Aorta (tissue), 5 donors: Measurements from ENCODE around the gene C1orf56. TPM values are rescaled to one million over a fixed set of nuclear protein-coding genes. Genes with fewer than 3 reads are reported as not detected.

Experiments
- ATAC-seq: fragments of 200-7000 bp; cut with Tn5 transposase; one replicate; pipeline ENCODE4 v1.9.1; 2022; ENCODE audit warnings: moderate library complexity; ENCODE audit not compliant: low FRiP score
- DNase-seq, 2 donors: peaks; one replicate each; pipeline ENCODE4 v3.0.0-alpha.2; 2020
- H3K27ac ChIP-seq, 2 donors: one replicate each; pipeline ENCODE4 v1.5.1; 2013; ENCODE audit warnings: low read length in 2 of 2, mild to moderate bottlenecking in 2 of 2, moderate library complexity in 2 of 2, control low read depth in 1 of 2, inconsistent platforms in 1 of 2, low read depth in 1 of 2
- H3K27me3 ChIP-seq, 2 donors: one replicate each; pipeline ENCODE4 v1.6.1; 2013; ENCODE audit warnings: control low read depth in 1 of 2, low read length in 1 of 2, mild to moderate bottlenecking in 1 of 2, moderate library complexity in 1 of 2; ENCODE audit not compliant: insufficient read depth in 2 of 2, control insufficient read depth in 1 of 2
- H3K36me3 ChIP-seq, 2 donors: one replicate each; pipeline ENCODE4 v1.6.1; 2013; ENCODE audit warnings: control low read depth in 1 of 2, low read length in 1 of 2, mild to moderate bottlenecking in 1 of 2; ENCODE audit not compliant: insufficient read depth in 2 of 2, control insufficient read depth in 1 of 2
- H3K4me1 ChIP-seq, 2 donors: one replicate each; pipeline ENCODE4 v1.6.1; 2013; ENCODE audit warnings: low read length in 2 of 2, control low read depth in 1 of 2, mild to moderate bottlenecking in 1 of 2, moderate library complexity in 1 of 2; ENCODE audit not compliant: insufficient read depth in 2 of 2, control insufficient read depth in 1 of 2
- H3K4me3 ChIP-seq, 2 donors: one replicate each; pipeline ENCODE4 v1.5.1; 2013; ENCODE audit warnings: low read length in 2 of 2, control low read depth in 1 of 2, mild to moderate bottlenecking in 1 of 2
- H3K9me3 ChIP-seq: one replicate; pipeline ENCODE4 v1.6.1; 2013; ENCODE audit warnings: mild to moderate bottlenecking, low read length; ENCODE audit not compliant: control insufficient read depth
- WGBS, 2 donors: extraction: QIAGEN DNeasy Blood & Tissue Kit; methylation state at CpG; one replicate each; pipeline ENCODE4 v1.1.7; 2013; 5-methylcytosine and 5-hydroxymethylcytosine counted together
- intact Hi-C, 2 donors: fragments of 100-400 bp; cut with DNase I; formaldehyde crosslinking; loops; one replicate each; pipeline versions ENCODE4 v1.14.2 to v1.15.0; 2022
- polyA plus RNA-seq, 2 donors: library from polyadenylated mRNA; stranded (reverse); fragments of 200-250 nt; gene quantifications; one replicate each; pipeline ENCODE4 v1.2.3, GENCODE V29; 2013
- total RNA-seq, 2 donors: library from RNA; stranded (reverse); fragmentation: NEBNext Ultra II Directional; extraction: Animal tissue kit (Norgen Biotek cat#: 25700); gene quantifications; one replicate each; pipeline ENCODE4 v1.2.1, GENCODE V29; 2021
- donor health status: healthy with polysubstance abuse.
- donor health status: Bipolar disorder and iron deficiency.
- donor health status: DM: no; HTN: no; CAD: no.
- donor health status: DM: no; HTN: no; CAD: no.
- donor health status: DM: yes; HTN: yes; CAD: no.

Gene C1orf56
- total and polyA plus RNA-seq, 4 donors: 1.8 to 3.8 (median 2.8) TPM

DNA sequence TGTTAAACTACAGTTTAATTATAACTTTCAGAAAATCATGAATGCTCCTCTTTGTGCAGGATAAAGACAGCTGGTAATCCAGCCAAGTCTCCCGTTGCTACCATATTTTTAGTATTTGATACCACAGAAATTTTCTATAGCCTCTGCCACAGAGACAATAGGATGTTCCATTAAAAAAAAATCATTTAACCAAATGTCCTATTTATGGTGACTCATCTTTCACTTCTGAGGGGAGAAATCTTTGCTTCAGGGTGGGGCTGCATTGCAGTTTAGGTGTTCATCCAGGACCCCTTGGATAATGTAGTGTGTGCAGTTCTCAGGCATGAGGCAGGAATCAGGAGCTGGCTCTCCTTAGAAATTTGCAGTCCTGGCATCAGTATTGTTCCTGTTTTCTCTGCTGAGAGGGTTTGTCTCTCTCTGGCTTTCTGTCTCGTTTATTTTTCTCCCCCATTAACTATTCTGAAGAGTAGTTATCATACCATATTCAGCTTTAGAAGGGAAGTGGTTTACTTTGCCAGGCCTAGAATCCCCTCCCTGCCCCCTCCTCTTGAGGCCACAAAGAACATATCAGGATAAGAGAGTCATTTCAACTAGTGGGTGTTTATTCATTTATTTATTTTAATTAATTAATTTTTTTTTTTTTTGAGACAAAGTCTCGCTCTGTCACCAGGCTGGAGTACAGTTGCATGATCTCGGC is 36.2 kb upstream of the C1orf56 start:
- Histone ChIP-seq H3K27me3 (no peaks in the 10 kb centered on the region), H3K4me3 (no peak overlapping the region), H3K27ac (no peak overlapping the region), H3K4me1 (peaks cover 0 to 2% of the 10 kb centered on the region in 2 donors), H3K36me3 (no peaks in the 10 kb centered on the region), H3K9me3 (no peaks in the 10 kb centered on the region)
- DNase-seq (no peak), ATAC-seq (no peak)
- 75 to 77% methylated on average over 4 of the region's 4 CpGs for WGBS, 2 donors
- intact Hi-C loops: no loop called here

DNA sequence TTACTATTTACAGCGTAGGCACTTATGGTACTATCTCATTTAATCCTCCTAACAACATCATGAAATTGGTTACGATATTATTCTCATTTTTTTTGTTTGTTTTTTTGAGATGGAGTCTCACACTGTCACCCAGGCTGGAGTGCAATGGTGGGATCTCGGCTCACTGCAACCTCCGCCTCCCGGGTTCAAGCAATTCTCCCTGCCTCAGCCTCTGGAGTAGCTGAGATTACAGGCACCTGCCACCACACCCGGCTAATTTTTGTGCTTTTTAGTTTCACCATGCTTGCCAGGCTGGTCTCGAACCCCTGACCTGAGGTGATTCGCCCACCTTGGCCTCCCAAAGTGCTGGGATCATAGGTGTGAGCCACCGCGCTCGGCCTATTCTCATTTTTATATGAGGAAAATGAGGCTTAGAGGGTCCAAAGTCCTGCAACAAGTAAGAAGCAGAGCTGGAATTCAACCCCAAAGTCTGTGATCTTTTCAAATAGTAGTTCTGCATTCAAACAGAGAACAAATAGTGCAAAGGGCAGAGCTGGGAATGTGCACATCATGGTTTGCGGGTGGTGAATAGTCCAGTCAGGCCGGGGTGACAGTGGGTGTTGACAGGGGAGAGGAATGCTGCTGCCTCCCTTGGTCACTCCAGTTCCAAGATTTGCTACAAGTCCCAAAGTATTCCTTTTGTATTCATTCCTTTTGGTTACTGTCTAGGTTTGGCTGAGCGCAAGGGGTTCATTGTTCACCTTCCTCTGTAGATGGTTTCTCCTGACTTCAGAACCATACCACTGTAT is 34.7 kb upstream of the C1orf56 start:
- 83 to 84% methylated on average over 14 of the region's 14 CpGs for WGBS, 2 donors

DNA sequence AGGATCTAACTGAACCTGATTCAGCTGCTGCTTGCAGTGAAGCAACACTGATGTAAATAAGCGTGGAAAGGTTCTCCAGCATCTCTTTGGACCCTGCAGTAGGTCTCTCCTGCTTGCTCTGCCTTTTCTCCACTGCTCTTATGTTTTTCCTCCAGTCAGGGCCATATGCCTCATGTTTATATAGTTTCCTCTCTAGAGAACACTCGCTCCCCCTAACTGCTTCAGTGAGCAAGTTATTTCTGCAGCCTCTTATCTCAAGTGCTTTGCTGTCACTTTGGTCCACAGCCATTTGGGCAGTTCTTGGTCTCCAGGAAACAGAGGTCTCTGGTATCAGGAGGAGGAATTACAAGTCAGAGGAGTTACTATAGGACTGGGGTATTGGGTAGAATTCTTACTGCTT is 34.0 kb upstream of the C1orf56 start:
- Histone ChIP-seq H3K4me3 (no peak overlapping the region), H3K27me3 (no peaks in the 10 kb centered on the region), H3K9me3 (no peaks in the 10 kb centered on the region), H3K4me1 (peaks cover 0 to 2% of the 10 kb centered on the region in 2 donors), H3K36me3 (no peaks in the 10 kb centered on the region), H3K27ac (no peak overlapping the region)
- intact Hi-C loops: no loop called here
- ATAC-seq: peak; percentile 27
- WGBS, 2 donors: 0 to 9% methylated on average over 2 of the region's 2 CpGs
- no peak for DNase-seq

More for the DNA sequence above, 34.7 kb upstream of the C1orf56 start:
- Histone ChIP-seq H3K36me3 (no peaks in the 10 kb centered on the region), H3K27ac (no peak overlapping the region), H3K4me1 (peaks cover 0 to 2% of the 10 kb centered on the region in 2 donors), H3K4me3 (no peak overlapping the region), H3K9me3 (no peaks in the 10 kb centered on the region), H3K27me3 (no peaks in the 10 kb centered on the region)
- ATAC-seq (no peak), DNase-seq (no peak)
- intact Hi-C loops: no loop called here

DNA sequence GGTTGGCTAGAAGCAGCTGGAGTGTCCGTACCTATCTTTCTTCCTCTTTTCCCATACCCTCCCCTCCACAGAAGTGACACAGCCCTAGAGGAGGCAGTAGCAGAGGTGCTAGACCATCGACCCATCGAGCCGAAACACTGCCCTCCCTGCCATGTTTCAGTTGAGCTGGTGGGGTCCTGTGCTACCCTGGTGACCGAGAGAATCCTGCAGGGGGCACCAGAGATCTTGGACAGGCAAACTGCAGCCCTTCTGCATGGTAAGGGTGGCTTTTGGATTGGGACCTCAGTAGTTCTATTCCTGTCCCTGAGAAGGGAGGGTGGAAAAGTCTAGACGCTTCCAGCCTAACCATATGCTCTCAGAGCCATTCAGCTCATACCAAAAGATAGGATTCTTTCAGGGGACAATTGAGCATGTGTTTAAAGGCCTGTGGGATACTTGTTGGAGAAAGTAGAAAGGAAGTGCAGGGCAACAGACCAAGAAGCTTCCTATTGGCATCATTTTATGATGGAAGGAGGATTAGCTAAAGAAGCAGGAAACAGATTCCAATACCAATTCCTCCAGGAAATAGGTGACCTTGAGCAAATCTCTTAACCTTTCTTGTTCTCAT is 22.9 kb upstream of the C1orf56 start:
- Histone ChIP-seq H3K4me1 (no peaks in the 10 kb centered on the region), H3K9me3 (no peaks in the 10 kb centered on the region), H3K36me3 (peaks cover 0 to 8% of the 10 kb centered on the region in 2 donors), H3K27me3 (no peaks in the 10 kb centered on the region), H3K4me3 (no peak overlapping the region), H3K27ac (peak overlapping the region in 1 of 2 donors; percentile 48)
- WGBS, 2 donors: 22 to 30% methylated on average over 6 of the region's 6 CpGs
- intact Hi-C loops: loop anchor here in 1 of 2 donors (2.0 kb wide), 1 partner anchor 132 kb away; the partner anchor contains the start of gene TNFAIP8L2
- peak; percentile 91 for ATAC-seq
- peak; percentile 90 to 92 for DNase-seq

- H3K9me3 ChIP-seq: no peaks in the 10 kb centered on the region
- DNase-seq (no peak), ATAC-seq (no peak)
- H3K27me3 ChIP-seq: no peaks in the 10 kb centered on the region
- no peaks in the 10 kb centered on the region for H3K4me1 ChIP-seq
- no peak overlapping the region for H3K27ac ChIP-seq
- intact Hi-C loops: no loop called here
- H3K4me3 ChIP-seq: no peak overlapping the region
- H3K36me3 ChIP-seq: peaks cover 0 to 8% of the 10 kb centered on the region in 2 donors
Observed at GRCh38 chr1:151026460-151026859, 21.1 kb upstream of the C1orf56 start.

- Histone ChIP-seq H3K4me3 (no peak overlapping the region), H3K9me3 (no peaks in the 10 kb centered on the region), H3K36me3 (peaks cover 5 to 10% of the 10 kb centered on the region in 2 donors), H3K27ac (no peak overlapping the region), H3K4me1 (no peaks in the 10 kb centered on the region), H3K27me3 (no peaks in the 10 kb centered on the region)
- WGBS, 2 donors: 95 to 97% methylated on average over 8 of the region's 8 CpGs
- intact Hi-C loops: no loop called here
- no peak for DNase-seq
- no peak for ATAC-seq
Observed at GRCh38 chr1:151032164-151032563, 15.4 kb upstream of the C1orf56 start.

DNA sequence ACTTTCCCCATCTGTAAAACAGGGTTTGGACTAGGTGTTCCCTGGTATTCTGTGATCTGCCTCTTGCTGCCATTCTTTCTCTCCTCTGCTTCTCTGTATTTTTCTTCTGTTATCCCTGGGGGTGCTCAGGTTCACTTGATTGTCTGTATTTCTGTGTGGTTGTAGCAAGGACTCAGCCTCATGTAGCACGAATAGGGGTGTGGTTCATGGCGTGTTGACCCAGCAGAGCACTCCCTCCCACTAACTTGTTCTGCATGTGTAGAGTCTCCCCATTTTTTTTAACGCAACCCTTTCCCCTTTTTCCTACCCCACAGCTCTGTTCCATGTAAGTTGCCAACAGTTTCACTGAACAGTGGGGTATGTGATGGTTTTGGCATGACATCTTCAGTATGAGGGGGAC is 12.4 kb upstream of the C1orf56 start:
- peaks cover 0 to 10% of the 10 kb centered on the region in 2 donors for H3K36me3 ChIP-seq
- WGBS, 2 donors: 88 to 93% methylated on average over 3 of the region's 3 CpGs
- no peak overlapping the region for H3K27ac ChIP-seq
- H3K27me3 ChIP-seq: no peaks in the 10 kb centered on the region
- no peak for ATAC-seq
- no peak overlapping the region for H3K4me3 ChIP-seq
- intact Hi-C loops: no loop called here
- no peaks in the 10 kb centered on the region for H3K9me3 ChIP-seq
- no peaks in the 10 kb centered on the region for H3K4me1 ChIP-seq
- DNase-seq: no peak

DNA sequence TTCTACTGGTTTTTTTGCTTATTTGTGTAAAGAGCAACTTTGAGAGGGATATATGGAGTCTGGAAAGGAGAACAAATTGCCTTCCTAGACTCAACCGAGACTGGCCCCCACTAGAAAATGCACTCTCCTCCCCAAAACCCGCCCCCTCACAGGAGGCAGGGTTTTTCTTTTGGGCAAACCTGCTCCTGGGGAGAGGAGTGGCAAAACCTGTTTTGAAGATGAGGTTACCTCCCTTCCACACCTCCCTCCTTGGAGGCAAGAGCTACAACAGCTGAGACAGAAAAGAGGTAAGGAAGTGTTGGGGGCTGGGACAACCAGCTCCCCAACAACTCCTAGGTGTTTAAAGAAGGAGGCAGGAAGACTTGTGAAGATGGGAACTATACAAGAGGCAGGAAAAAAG is 11.2 kb upstream of the C1orf56 start, which contains the start of gene BNIPL:
BNIPL (plus strand) TSS at position 231 of the 400 bp plus-strand sequence; CDS start at position 371, 140 bp downstream.
- WGBS, 2 donors: 49 to 65% methylated on average over 2 of the region's 2 CpGs
- intact Hi-C loops: no loop called here

More for the DNA sequence above, 11.2 kb upstream of the C1orf56 start, which contains the start of gene BNIPL:
- Histone ChIP-seq H3K9me3 (no peaks in the 10 kb centered on the region), H3K4me1 (no peaks in the 10 kb centered on the region), H3K27ac (no peak within 1 kb of the TSS), H3K27me3 (no peaks in the 10 kb centered on the region), H3K4me3 (no peak within 1 kb of the TSS), H3K36me3 (peaks cover 0 to 10% of the 10 kb centered on the region in 2 donors)
- no peak for DNase-seq
- no peak for ATAC-seq
